GM23248 (cell line): ENCODE data around the gene CPSF4. TPM values are rescaled to one million over a fixed set of nuclear protein-coding genes. Genes with fewer than 3 reads are reported as not detected.
A peak's percentile ranks its signal among the peaks of the same experiment; 100 is the strongest.

Experiments
- DNase-seq: peaks from one replicate; pipeline ENCODE4 v3.0.0-alpha.2; 2015
- H2AFZ ChIP-seq: fragments of 200-600 bp; sonication (generic); 2 replicates; pipeline ENCODE4 v1.6.1; 2016; ENCODE audit warnings: antibody characterized with exemption
- H3F3A ChIP-seq: fragments of 200-600 bp; sonication (generic); 2 replicates; pipeline ENCODE4 v1.6.1; 2016; ENCODE audit warnings: mild to moderate bottlenecking, antibody characterized with exemption, mixed run types; ENCODE audit not compliant: insufficient read depth
- H3K27ac ChIP-seq: fragments of 200-600 bp; sonication (generic); 2 replicates; pipeline ENCODE4 v1.5.1; 2016; ENCODE audit warnings: mild to moderate bottlenecking
- H3K27me3 ChIP-seq: fragments of 200-600 bp; sonication (generic); replicated peaks from 2 replicates; pipeline ENCODE4 v1.6.1; 2016; ENCODE audit warnings: mild to moderate bottlenecking; ENCODE audit not compliant: insufficient read depth
- H3K36me3 ChIP-seq: fragments of 200-600 bp; sonication (generic); 2 replicates; pipeline ENCODE4 v1.6.1; 2016; ENCODE audit warnings: low read depth, mild to moderate bottlenecking
- H3K4me1 ChIP-seq: fragments of 200-600 bp; sonication (generic); 2 replicates; pipeline ENCODE4 v1.6.1; 2016; ENCODE audit warnings: mild to moderate bottlenecking; ENCODE audit not compliant: insufficient read depth
- H3K4me2 ChIP-seq: fragments of 200-600 bp; sonication (generic); one replicate; pipeline ENCODE4 v1.6.1; 2016; ENCODE audit warnings: mild to moderate bottlenecking; ENCODE audit not compliant: unreplicated experiment
- H3K4me3 ChIP-seq: fragments of 200-600 bp; sonication (generic); 2 replicates; pipeline ENCODE4 v1.5.1; 2016; ENCODE audit warnings: mild to moderate bottlenecking
- H3K79me2 ChIP-seq: fragments of 200-600 bp; sonication (generic); 2 replicates; pipeline ENCODE4 v1.6.1; 2016; ENCODE audit warnings: mild to moderate bottlenecking; ENCODE audit not compliant: insufficient read depth
- H3K9ac ChIP-seq: fragments of 200-600 bp; sonication (generic); 2 replicates; pipeline ENCODE4 v1.6.1; 2016; ENCODE audit warnings: mild to moderate bottlenecking
- H3K9me2 ChIP-seq: fragments of 200-600 bp; sonication (generic); 2 replicates; pipeline ENCODE4 v1.6.1; 2016; ENCODE audit warnings: mixed run types, mild to moderate bottlenecking, moderate library complexity; ENCODE audit not compliant: insufficient read depth
- H3K9me3 ChIP-seq: fragments of 200-600 bp; sonication (generic); one replicate; pipeline ENCODE4 v1.6.1; 2017; ENCODE audit warnings: low read depth
- H4K20me1 ChIP-seq: fragments of 200-600 bp; sonication (generic); 2 replicates; pipeline ENCODE4 v1.6.0; 2016; ENCODE audit not compliant: insufficient read depth
- EZH2 ChIP-seq: fragments of 200-600 bp; sonication (generic); IDR thresholded peaks from 2 replicates; pipeline ENCODE4 v1.6.1; 2018; ENCODE audit warnings: antibody characterized with exemption, mild to moderate bottlenecking; ENCODE audit not compliant: insufficient read depth, poor library complexity, severe bottlenecking
- EZH2phosphoT487 ChIP-seq: fragments of 200-600 bp; sonication (generic); IDR thresholded peaks from 2 replicates; pipeline ENCODE4 v1.6.1; 2018; ENCODE audit warnings: antibody characterized with exemption, moderate library complexity, mild to moderate bottlenecking, low read depth; ENCODE audit not compliant: insufficient read depth
- WGBS, 2 experiments: methylation state at CpG; one replicate each; pipeline ENCODE4 v1.1.6; 2015 to 2017; ENCODE audit warnings: low lambda C conversion rate in 2 of 2, low coverage in 1 of 2; ENCODE audit errors: missing lambda C conversion rate in 2 of 2; 5-methylcytosine and 5-hydroxymethylcytosine counted together
- in situ Hi-C: fragments of 300-500 bp; cut with MboI; formaldehyde crosslinking; loops from 2 replicates; pipeline ENCODE4 v1.15.0; 2020
- polyA plus RNA-seq: library from polyadenylated mRNA; unstranded; fragments of >200 nt; fragmentation: Nextera tagmentation; extraction: Ambion mirVana; gene quantifications from 2 replicates; pipeline ENCODE4 v1.2.1, GENCODE V29; 2016
- total RNA-seq: library from RNA; depleted of rRNA; stranded (reverse); fragments of >200 nt; shearing (Covaris generic); gene quantifications from 2 replicates; pipeline ENCODE4 v1.2.3, GENCODE V29; 2014

CPSF4 gene
- total and polyA plus RNA-seq, 2 experiments from 2014 or later, result 19.5 to 44.9 TPM

DNA sequence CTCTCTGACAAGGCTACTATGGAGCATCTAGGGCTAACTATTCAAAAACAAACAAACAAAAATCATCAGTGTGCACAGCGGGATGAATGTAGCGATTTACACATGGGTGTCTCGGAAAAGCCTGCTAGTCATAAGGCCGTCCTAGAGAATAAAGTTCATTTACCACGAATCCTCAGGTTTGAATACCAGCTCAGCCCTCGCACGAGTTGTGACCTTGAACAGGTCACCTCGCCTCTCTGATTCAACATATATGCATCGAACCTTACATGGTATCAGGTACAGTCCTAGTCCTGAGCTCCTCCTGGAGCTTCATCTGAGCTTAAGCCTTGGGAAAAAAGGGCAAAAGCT lies 26.7 kb downstream of the CPSF4 start:
- 1 to 3% methylated on average over 9 of the region's 9 CpGs for WGBS, 2 experiments

DNA sequence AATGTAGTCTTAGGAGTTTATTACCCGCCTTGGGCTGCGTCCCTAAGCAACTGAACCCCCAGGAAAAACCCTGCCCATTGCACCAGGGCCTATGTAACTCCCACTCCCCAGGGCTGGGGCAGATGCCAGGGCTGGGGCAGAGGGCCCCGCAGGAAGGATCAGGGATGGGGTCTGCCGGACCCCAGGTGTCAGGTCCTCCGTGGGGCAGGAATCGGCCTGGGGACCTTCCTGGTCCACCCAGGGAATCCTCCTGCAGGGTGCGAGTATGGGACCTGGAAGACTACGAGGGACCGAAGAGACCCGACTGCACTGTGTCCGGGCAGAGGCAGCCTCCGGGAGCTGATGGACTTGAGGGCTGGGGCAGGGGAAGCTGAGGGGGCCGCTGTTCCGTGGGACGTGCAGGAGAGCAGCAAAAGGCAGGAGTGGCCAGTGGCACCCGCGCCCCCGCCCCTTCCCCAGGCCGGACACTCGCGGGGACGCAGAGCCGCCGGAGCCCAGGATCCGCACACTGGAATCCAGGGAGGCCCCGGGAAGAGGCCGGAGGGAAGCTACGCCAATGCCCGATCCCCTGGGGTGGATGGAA lies 29.7 kb downstream of the CPSF4 start:
- Histone ChIP-seq H3F3A (peaks cover 19% of the 10 kb centered on the region), H3K79me2 (peaks cover 34% of the 10 kb centered on the region), H3K27ac (no peak overlapping the region), H3K27me3 (no peaks in the 10 kb centered on the region), H3K9me2 (no peaks in the 10 kb centered on the region), H4K20me1 (no peaks in the 10 kb centered on the region), H3K36me3 (0 out of 2 replicates have a peak, but pooled peaks cover 8% of the 10 kb centered on the region), H3K9ac (no peak overlapping the region), H2AFZ (no peak overlapping the region), H3K4me3 (no peak overlapping the region), H3K4me1 (peaks cover 8% of the 10 kb centered on the region), H3K4me2 (no peak overlapping the region), H3K9me3 (no peaks in the 10 kb centered on the region)
- TF ChIP-seq EZH2, result no peak
- TF ChIP-seq EZH2phosphoT487, result no peak
- in situ Hi-C loops, result no loop called here
- DNase-seq, result no peak
- WGBS, 2 experiments, result 64 to 68% methylated on average over 28 to 29 of the region's 29 CpGs

More for the DNA sequence above, 26.7 kb downstream of the CPSF4 start:
- peak; percentile 42 for DNase-seq
- 0 out of 2 replicates have a peak, but pooled peaks cover 11% of the 10 kb centered on the region for H3K36me3 ChIP-seq
- peak overlapping the region; percentile 85 for H3K4me2 ChIP-seq
- peaks cover 61% of the 10 kb centered on the region for H3K79me2 ChIP-seq
- H3K9me3 ChIP-seq, result no peaks in the 10 kb centered on the region
- H4K20me1 ChIP-seq, result peaks cover 3% of the 10 kb centered on the region; the same call in 1 of the 2 replicates
- H3K4me1 ChIP-seq, result peaks cover 8% of the 10 kb centered on the region; the same call in 1 of the 2 replicates
- H3K27ac ChIP-seq, result peak overlapping the region; percentile 71
- H3K9me2 ChIP-seq, result no peaks in the 10 kb centered on the region
- H3F3A ChIP-seq, result peaks cover 9% of the 10 kb centered on the region; the same call in 1 of the 2 replicates
- H3K4me3 ChIP-seq, result peak overlapping the region; percentile 80
- peak overlapping the region; percentile 90 for H3K9ac ChIP-seq
- TF ChIP-seq EZH2phosphoT487 (no peak), EZH2 (no peak)
- in situ Hi-C loops, result no loop called here
- no peaks in the 10 kb centered on the region for H3K27me3 ChIP-seq
- peak overlapping the region; percentile 99 for H2AFZ ChIP-seq

DNA sequence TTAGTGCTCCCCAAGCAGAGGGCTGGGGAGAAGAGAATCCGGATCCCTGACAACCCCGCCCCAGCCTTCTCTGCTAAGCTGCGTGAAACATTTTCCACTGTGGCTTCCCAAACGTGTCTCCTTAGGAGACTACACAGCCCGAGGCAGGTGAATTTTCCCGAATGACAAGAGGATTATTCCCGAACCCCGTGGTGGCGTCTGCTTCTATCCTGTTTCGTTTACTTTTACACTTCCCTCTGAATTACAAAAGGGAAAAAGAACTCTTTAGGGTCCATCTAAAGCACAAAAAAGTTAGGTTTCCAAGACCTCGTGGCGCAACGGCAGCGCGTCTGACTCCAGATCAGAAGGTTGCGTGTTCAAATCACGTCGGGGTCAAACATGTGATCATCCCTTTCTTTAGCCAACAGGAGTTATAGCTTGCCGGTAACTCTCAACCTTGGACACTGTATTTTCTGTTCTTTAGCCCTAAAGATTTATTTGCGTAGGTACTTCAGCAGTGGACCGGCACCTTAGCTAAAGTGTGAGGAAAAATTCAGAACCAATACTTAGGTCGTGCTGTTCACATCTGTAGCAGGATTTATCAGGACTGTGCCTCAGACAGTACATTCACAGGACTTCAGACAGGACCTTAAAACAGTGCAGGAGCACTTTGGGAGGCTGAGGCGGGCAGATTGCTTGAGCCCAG lies 30.8 kb downstream of the CPSF4 start:
- H3K27me3 ChIP-seq, result no peaks in the 10 kb centered on the region
- peak; percentile 28 for DNase-seq
- peaks cover 14% of the 10 kb centered on the region for H3K4me1 ChIP-seq
- no peak overlapping the region for H3K4me2 ChIP-seq
- peaks cover 19% of the 10 kb centered on the region for H3F3A ChIP-seq
- WGBS, 2 experiments, result 29 to 32% methylated on average over 23 of the region's 23 CpGs
- no peak overlapping the region for H3K9ac ChIP-seq
- H4K20me1 ChIP-seq, result no peaks in the 10 kb centered on the region
- peak overlapping the region; percentile 44 for H3K4me3 ChIP-seq
- H3K9me3 ChIP-seq, result no peaks in the 10 kb centered on the region
- TF ChIP-seq EZH2 (no peak), EZH2phosphoT487 (no peak)
- no peak overlapping the region for H3K27ac ChIP-seq
- in situ Hi-C loops, result no loop called here
- peaks cover 34% of the 10 kb centered on the region for H3K79me2 ChIP-seq
- H3K9me2 ChIP-seq, result no peaks in the 10 kb centered on the region
- peak overlapping the region; percentile 75 for H2AFZ ChIP-seq
- no peaks in the 10 kb centered on the region for H3K36me3 ChIP-seq

DNA sequence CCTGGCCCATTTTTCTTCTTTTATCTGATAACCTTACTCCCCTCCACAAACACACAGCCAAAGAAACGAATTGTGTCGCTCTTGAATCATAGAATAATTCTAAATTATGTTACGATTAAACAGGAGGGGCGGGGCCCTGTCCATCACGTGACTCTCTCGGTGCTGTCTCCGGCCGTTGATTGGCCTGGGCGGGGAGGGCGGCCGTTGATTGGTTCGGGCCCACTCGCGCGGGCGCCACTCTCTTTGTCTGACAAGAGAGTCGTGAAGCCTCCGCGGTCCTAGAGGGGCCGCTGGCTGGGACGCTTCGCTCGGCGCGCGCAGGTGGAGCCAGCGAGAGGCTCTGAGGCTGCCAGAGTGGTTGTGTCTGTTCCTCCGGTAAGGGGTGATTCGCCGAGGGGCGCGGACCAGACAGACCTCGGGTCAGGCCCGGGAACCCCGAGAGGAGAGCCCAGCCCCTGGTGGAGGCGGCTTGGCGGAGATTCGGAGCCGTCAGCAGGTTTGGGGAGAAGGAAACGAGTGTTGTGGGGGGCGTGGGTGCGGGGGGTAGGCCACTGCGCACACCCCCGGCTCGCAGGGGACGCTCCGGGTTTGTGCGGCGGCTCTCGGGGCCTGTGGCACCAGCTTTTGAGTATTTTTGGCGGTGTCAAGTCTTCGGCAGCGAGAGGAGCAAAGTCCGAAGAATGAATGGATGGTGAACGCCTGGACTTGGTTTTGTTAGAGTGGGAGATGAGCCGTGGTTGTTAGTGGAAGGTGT lies 34.0 kb downstream of the CPSF4 start, which contains the start of gene ZNF789:
ZNF789 (plus strand) TSS at position 330 of the 754 bp plus-strand sequence. CDS start 3,567 bp downstream, outside the sequence.
- DNase-seq, result peak; percentile 99
- no peaks in the 10 kb centered on the region for H3K36me3 ChIP-seq
- in situ Hi-C loops, result no loop called here
- H3F3A ChIP-seq, result peaks cover 19% of the 10 kb centered on the region
- WGBS, 2 experiments, result 1% methylated on average over 53 to 56 of the region's 56 CpGs
- H3K27me3 ChIP-seq, result no peaks in the 10 kb centered on the region
- H4K20me1 ChIP-seq, result no peaks in the 10 kb centered on the region
- peak within 1 kb of the TSS; percentile 79 for H3K4me3 ChIP-seq
- H3K9ac ChIP-seq, result peak within 1 kb of the TSS; percentile 80
- peak within 1 kb of the TSS; percentile 96 for H2AFZ ChIP-seq
- TF ChIP-seq EZH2phosphoT487 (no peak), EZH2 (no peak)
- H3K4me1 ChIP-seq, result peaks cover 7% of the 10 kb centered on the region; the same call in 1 of the 2 replicates
- H3K27ac ChIP-seq, result peak within 1 kb of the TSS; percentile 81
- H3K9me3 ChIP-seq, result no peaks in the 10 kb centered on the region
- no peaks in the 10 kb centered on the region for H3K9me2 ChIP-seq
- peaks cover 46% of the 10 kb centered on the region for H3K79me2 ChIP-seq
- H3K4me2 ChIP-seq, result peak within 1 kb of the TSS; percentile 82
